HG02981 (cell line): ENCODE measurements around the gene PFDN5.
"Not testable (repeated sequence)": the region's sequence is repeated elsewhere in the genome, so short reads cannot be mapped to it uniquely, and the experiment has no call there.

Experiments
- ATAC-seq: cut with Tn5 transposase; IDR thresholded peaks from one replicate; pipeline ENCODE4 v1.9.1; 2021; ENCODE audit warnings: mild to moderate bottlenecking, moderate library complexity; ENCODE audit not compliant: unreplicated experiment

The PFDN5 gene

GRCh38 chr12:53325511-53326061 is 30.2 kb downstream of the PFDN5 start:
- ATAC-seq, result no peak

- ATAC-seq, result no peak
Measured at GRCh38 chr12:53326460-53327185, 31.3 kb downstream of the PFDN5 start.

DNA sequence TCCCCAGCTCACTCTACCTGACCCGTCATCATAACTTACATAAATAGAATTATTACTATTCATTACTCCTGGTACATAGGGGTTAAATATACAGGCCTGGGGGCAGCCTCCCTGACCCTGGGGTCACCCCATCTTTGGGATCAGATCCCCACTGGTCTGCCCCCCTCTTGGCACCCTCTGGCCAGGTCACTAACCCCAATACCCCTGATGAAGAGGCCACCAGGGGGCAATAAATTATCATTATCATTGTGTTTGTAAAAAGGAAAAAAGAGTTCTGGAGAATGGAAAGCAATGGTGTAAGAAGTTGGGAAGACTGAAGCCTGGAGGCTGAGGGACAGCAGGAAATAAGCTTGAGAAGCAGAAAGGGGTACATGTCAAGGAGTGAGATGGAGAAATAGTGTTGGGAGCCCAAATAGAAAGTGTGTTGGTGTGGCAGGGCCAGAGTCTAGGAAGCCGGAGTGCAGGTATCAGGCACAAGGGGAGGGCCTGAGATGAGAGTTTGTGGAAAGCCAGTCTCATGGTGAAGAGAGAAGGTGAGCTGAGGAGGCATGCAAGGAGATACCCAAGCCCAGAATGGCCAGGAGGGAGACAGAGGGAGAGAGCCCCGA is 32.2 kb downstream of the PFDN5 start:
- ATAC-seq, result no peak

DNA sequence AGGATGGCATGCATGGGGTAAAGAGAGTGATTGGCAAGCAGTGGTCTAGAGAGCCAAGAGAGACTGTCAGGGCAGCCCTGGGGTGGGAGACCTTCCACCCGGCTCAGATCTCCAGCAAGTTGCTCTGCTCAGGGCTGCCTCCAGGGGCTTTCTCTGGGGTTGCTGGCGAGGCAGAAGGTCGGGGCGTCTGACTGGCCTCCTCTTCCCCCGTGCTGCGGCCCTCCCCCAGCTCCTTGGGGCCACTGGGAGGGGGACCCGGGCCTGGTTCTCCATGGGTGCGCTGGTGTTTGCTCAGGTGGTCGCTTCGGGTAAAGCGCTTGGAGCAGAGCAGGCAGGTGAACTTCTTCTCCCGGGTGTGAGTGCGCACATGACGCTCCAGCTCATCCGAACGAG is 32.7 kb downstream of the PFDN5 start:
- no peak for ATAC-seq

GRCh38 chr12:53330671-53331070 is 35.3 kb downstream of the PFDN5 start:
- ATAC-seq, result no peak

GRCh38 chr12:53332339-53332738 is 37.0 kb downstream of the PFDN5 start:
- not testable (repeated sequence) for ATAC-seq

- no peak for ATAC-seq
Measured at GRCh38 chr12:53332744-53333143, 37.4 kb downstream of the PFDN5 start.

GRCh38 chr12:53333289-53333688 is 37.9 kb downstream of the PFDN5 start:
- no peak for ATAC-seq

DNA sequence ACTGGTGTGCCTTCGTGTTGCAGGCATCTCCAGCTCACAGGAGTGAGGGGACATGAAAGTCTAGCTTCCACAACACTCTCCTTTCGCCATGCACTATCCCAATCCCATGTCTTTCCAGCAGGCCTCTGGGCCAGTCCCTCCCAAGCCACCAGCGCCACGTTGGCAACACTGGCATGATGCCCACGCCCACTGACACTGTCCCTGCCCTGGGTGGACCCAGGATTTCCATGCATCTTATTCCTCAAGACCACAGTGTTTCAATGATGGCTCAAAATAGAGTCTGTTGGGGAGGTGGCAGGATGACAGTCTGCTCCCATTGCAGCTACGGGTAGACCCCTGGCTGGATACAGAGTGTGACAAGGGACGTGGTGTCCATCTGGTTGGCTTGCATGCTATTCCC is 38.5 kb downstream of the PFDN5 start:
- ATAC-seq, result no peak

DNA sequence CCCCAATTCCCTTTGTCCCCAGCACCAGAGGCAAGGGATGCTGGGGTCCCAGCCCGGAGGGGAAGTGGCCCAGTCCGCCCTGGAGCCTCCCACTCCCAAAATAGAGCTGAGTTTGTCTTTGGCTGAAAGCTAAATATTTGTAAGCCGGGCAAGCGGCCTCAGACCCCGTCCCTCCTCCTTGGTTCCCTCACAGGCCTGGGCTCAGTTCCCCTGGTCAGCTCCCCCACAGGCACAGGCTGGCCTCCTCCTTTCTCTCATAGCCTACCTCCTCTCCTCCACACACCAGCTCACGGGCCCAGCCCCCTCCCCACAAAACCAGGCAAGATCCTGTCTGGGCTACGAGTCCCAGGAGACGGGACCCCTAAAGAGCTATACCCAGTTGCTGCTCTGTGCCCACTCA is 39.5 kb downstream of the PFDN5 start:
- ATAC-seq, result no peak

GRCh38 chr12:53336181-53336681 is 40.9 kb downstream of the PFDN5 start, which contains the start of gene SP7:
Gene SP7, minus strand, starts transcription at chr12:53336354. Its CDS starts 708 bp downstream, at chr12:53335646.
- no peak for ATAC-seq

GRCh38 chr12:53338017-53338416 is 42.7 kb downstream of the PFDN5 start:
- no peak for ATAC-seq

DNA sequence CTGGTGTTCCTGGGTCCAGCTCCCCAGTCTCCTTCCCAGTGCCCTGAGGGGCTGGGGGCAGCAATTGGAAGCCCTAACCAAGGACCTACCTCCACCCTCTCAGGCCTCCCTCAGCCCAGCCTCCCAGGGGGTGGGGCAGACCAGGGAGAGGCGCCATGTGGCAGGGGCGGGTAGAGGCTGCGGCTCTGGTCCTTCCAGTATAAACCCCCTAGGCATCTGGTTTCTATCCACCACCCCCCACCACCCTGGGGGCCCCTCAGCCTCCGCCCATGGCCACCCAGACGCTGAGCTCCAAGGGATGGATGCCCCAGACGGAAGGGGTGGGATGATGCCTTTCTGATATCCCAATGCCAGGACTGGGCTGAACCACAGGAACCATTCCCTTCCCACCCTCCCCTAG is 43.6 kb downstream of the PFDN5 start:
- no peak for ATAC-seq

DNA sequence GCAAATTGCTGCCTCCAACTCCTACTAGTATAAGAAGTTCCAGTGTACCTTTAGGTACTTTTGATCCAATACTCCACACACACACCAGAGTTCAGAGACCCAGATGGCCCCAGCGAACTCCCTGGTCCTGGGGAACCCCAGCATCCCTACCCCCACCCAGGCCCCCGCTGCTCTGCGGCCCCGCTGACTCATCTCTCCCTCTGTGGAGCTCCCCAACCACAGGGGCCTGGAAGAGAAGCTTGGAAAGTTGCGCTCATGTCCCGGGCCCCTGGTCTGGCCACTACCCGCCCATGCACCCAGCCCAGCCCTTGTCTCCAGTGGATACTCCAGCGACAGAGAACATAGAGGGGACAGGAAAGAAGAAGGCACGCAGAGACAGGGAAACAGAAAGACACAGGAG is 45.1 kb downstream of the PFDN5 start:
- ATAC-seq, result no peak

DNA sequence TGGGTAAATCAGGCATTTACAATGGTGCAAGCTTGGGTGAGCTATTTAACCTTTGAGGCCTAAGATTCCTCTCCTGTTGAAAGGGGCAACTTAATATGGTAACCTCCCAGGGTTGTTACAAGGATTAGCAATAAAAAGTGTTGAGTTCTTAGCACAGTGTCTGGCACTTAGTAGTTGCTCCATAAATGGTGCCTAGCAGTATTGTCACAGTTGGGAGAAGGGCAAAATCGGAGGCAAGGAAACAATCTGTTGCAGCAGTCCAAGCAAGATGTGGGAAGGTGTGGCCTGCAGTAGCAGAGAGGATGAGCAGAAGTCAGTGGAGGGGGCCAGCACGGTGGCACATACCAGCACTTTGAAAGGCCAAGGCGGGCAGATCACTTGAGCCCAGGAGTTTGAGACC is 48.1 kb downstream of the PFDN5 start:
- ATAC-seq, result no peak

DNA sequence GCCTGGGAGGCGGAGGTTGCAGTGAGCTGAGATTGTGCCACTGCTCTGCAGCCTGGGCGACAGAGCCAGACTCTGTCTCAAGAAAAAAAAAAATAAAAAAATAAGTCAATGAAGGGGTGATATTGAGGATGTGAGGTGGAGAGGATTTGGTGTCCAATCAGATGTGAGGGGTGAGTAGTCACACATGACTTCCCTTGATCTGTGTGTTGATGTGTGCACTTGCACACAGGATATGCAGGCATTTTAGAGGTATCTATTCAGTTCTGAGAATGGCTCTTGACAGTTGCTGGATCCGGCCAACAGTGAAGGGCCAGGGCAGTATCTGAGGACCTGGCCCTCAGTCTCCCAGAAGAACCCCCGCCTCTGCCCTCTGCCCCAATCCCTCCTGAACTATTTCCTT is 48.6 kb downstream of the PFDN5 start:
- ATAC-seq, result no peak

DNA sequence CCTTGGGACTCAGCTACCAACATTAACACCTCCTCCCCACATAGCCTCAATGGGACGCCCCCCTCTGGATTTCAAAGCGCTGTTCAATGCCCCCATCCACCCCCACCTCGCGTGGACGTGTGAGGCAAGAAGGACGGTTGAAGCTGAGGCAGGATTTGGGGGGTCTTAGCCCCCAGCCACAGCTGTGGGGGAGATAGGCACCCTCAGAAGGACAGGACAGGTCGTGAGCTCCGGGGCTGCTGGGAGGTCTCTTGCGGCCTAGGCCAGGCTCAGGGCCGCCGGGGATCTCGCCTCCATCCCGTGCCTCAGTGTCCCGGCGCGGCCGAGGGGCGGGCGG is 49.1 kb downstream of the PFDN5 start:
- ATAC-seq, result no peak

- ATAC-seq, result no peak
Measured at GRCh38 chr12:53344824-53345485, 49.6 kb downstream of the PFDN5 start.

- no peak for ATAC-seq
Measured at GRCh38 chr12:53345486-53346188, 50.3 kb downstream of the PFDN5 start.

DNA sequence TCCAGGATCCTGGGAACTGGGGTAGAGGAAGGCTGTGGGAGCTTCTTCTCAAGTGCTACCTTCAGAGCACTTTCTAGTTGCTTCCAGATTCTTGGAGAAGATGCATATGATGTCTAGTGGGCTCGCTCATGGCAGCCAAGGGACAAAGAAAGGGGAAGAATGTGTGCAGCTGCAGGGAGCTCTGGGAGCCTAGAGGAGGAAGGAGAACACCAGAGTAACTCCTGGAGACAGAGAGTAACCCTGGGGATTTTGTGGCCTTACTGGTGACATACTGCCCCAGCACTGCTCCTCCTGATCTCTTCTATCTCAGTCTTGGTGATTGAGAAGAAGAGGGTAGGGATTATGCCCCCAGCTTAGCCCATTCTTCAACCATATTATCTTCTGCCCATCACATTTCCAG is 51.1 kb downstream of the PFDN5 start:
- ATAC-seq, result no peak

DNA sequence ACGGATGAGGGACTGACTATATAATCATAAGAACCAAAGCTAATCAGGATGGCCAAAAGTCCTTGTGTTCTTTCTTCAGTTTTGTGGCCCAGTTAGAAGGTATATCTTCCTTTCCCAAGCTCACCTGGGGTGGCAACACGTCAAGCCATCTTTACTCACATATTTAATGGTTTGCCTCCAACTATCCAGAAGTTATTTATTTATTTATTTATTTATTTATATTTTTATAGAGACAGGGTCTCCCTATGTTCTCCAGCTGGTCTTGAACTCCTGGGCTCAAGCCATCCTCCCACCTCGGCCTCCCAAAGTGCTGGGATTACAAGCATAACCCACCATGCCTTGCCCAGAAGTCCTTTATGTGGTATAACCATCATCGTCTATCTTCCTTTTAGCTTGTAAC is 52.6 kb downstream of the PFDN5 start:
- no peak for ATAC-seq
